Measurements from ENCODE around the gene SAXO2. TPM values are rescaled to one million over a fixed set of nuclear protein-coding genes. Genes with fewer than 3 reads are reported as not detected.
"Not testable (repeated sequence)": the region's sequence is repeated elsewhere in the genome, so short reads cannot be mapped to it uniquely, and the experiment has no call there.

The SAXO2 gene
- total and polyA plus RNA-seq, 4 donors = 1.9 to 5.1 (median 2.5) TPM; not detected in 1

- no peaks in the 10 kb centered on the region for H3K4me1 ChIP-seq (ENCODE audit: control insufficient read depth in 1 of 2, insufficient read depth in 2 of 2, low read length in 2 of 2)
- H3K27me3 ChIP-seq (ENCODE audit: control insufficient read depth in 1 of 2, insufficient read depth in 2 of 2, low read length in 1 of 2) = no peaks in the 10 kb centered on the region
- intact Hi-C loops (cut with DNase I) = no loop called here
- DNase-seq (peak in 1 of 2 donors; percentile 70), ATAC-seq (ENCODE audit: low FRiP score) (no peak)
- no peak overlapping the region for H3K4me3 ChIP-seq (ENCODE audit: low read length in 2 of 2)
- no peak overlapping the region for H3K27ac ChIP-seq (ENCODE audit: low read depth in 1 of 2, low read length in 2 of 2)
- no peaks in the 10 kb centered on the region for H3K36me3 ChIP-seq (ENCODE audit: control insufficient read depth in 1 of 2, insufficient read depth in 2 of 2, low read length in 1 of 2)
- 87 to 89% methylated on average over 23 to 24 of the region's 24 CpGs for WGBS, 2 donors
- H3K9me3 ChIP-seq (ENCODE audit: control insufficient read depth, low read length) = no peaks in the 10 kb centered on the region
These were observed 53.1 kb downstream of the SAXO2 start for GRCh38 chr15:82315519-82316246.

GRCh38 chr15:82316247-82317090 lies 53.9 kb downstream of the SAXO2 start:
- H3K27ac ChIP-seq (ENCODE audit: low read depth in 1 of 2, low read length in 2 of 2); intact Hi-C loops (cut with DNase I); ATAC-seq (ENCODE audit: low FRiP score); H3K36me3 ChIP-seq (ENCODE audit: control insufficient read depth in 1 of 2, insufficient read depth in 2 of 2, low read length in 1 of 2); H3K9me3 ChIP-seq (ENCODE audit: control insufficient read depth, low read length); H3K4me3 ChIP-seq (ENCODE audit: low read length in 2 of 2); H3K4me1 ChIP-seq (ENCODE audit: control insufficient read depth in 1 of 2, insufficient read depth in 2 of 2, low read length in 2 of 2); H3K27me3 ChIP-seq (ENCODE audit: control insufficient read depth in 1 of 2, insufficient read depth in 2 of 2, low read length in 1 of 2): not testable (repeated sequence)
- 93 to 95% methylated on average over 21 to 23 of the region's 23 CpGs for WGBS, 2 donors
- peak in 1 of 2 donors; percentile 58 for DNase-seq

GRCh38 chr15:82317091-82317489 lies 54.5 kb downstream of the SAXO2 start:
- Histone ChIP-seq H3K4me1 (ENCODE audit: control insufficient read depth in 1 of 2, insufficient read depth in 2 of 2, low read length in 2 of 2) (no peaks in the 10 kb centered on the region), H3K36me3 (ENCODE audit: control insufficient read depth in 1 of 2, insufficient read depth in 2 of 2, low read length in 1 of 2) (no peaks in the 10 kb centered on the region), H3K27ac (ENCODE audit: low read depth in 1 of 2, low read length in 2 of 2) (no peak overlapping the region), H3K9me3 (ENCODE audit: control insufficient read depth, low read length) (no peaks in the 10 kb centered on the region), H3K4me3 (ENCODE audit: low read length in 2 of 2) (no peak overlapping the region), H3K27me3 (ENCODE audit: control insufficient read depth in 1 of 2, insufficient read depth in 2 of 2, low read length in 1 of 2) (no peaks in the 10 kb centered on the region)
- ATAC-seq (ENCODE audit: low FRiP score) = no peak
- peak in 1 of 2 donors; percentile 66 for DNase-seq
- intact Hi-C loops (cut with DNase I) = no loop called here
- WGBS, 2 donors = 88 to 91% methylated on average over 12 of the region's 12 CpGs

- ATAC-seq (ENCODE audit: low FRiP score); H3K4me1 ChIP-seq (ENCODE audit: control insufficient read depth in 1 of 2, insufficient read depth in 2 of 2, low read length in 2 of 2); H3K4me3 ChIP-seq (ENCODE audit: low read length in 2 of 2); H3K9me3 ChIP-seq (ENCODE audit: control insufficient read depth, low read length); H3K36me3 ChIP-seq (ENCODE audit: control insufficient read depth in 1 of 2, insufficient read depth in 2 of 2, low read length in 1 of 2); H3K27me3 ChIP-seq (ENCODE audit: control insufficient read depth in 1 of 2, insufficient read depth in 2 of 2, low read length in 1 of 2); H3K27ac ChIP-seq (ENCODE audit: low read depth in 1 of 2, low read length in 2 of 2); intact Hi-C loops (cut with DNase I): not testable (repeated sequence)
- DNase-seq = peak in 1 of 2 donors; percentile 51
- WGBS, 2 donors = 75 to 83% methylated on average over 7 of the region's 7 CpGs
These were observed 54.9 kb downstream of the SAXO2 start for GRCh38 chr15:82317516-82317915.

GRCh38 chr15:82318281-82318680 lies 55.7 kb downstream of the SAXO2 start:
- H3K9me3 ChIP-seq (ENCODE audit: control insufficient read depth, low read length); H3K4me1 ChIP-seq (ENCODE audit: control insufficient read depth in 1 of 2, insufficient read depth in 2 of 2, low read length in 2 of 2); H3K4me3 ChIP-seq (ENCODE audit: low read length in 2 of 2); intact Hi-C loops (cut with DNase I); ATAC-seq (ENCODE audit: low FRiP score); H3K27ac ChIP-seq (ENCODE audit: low read depth in 1 of 2, low read length in 2 of 2); H3K27me3 ChIP-seq (ENCODE audit: control insufficient read depth in 1 of 2, insufficient read depth in 2 of 2, low read length in 1 of 2); H3K36me3 ChIP-seq (ENCODE audit: control insufficient read depth in 1 of 2, insufficient read depth in 2 of 2, low read length in 1 of 2): not testable (repeated sequence)
- WGBS, 2 donors = 94 to 96% methylated on average over 8 of the region's 8 CpGs
- peak in 1 of 2 donors; percentile 57 for DNase-seq

- intact Hi-C loops (cut with DNase I); H3K9me3 ChIP-seq (ENCODE audit: control insufficient read depth, low read length); ATAC-seq (ENCODE audit: low FRiP score); H3K27me3 ChIP-seq (ENCODE audit: control insufficient read depth in 1 of 2, insufficient read depth in 2 of 2, low read length in 1 of 2); H3K4me3 ChIP-seq (ENCODE audit: low read length in 2 of 2); H3K27ac ChIP-seq (ENCODE audit: low read depth in 1 of 2, low read length in 2 of 2); H3K36me3 ChIP-seq (ENCODE audit: control insufficient read depth in 1 of 2, insufficient read depth in 2 of 2, low read length in 1 of 2); H3K4me1 ChIP-seq (ENCODE audit: control insufficient read depth in 1 of 2, insufficient read depth in 2 of 2, low read length in 2 of 2): not testable (repeated sequence)
- peak in 1 of 2 donors; percentile 79 for DNase-seq
- WGBS, 2 donors = 92 to 97% methylated on average over 13 to 15 of the region's 19 CpGs
These were observed 57.1 kb downstream of the SAXO2 start for GRCh38 chr15:82319522-82320278.

- H3K4me3 ChIP-seq (ENCODE audit: low read length in 2 of 2); H3K9me3 ChIP-seq (ENCODE audit: control insufficient read depth, low read length); H3K4me1 ChIP-seq (ENCODE audit: control insufficient read depth in 1 of 2, insufficient read depth in 2 of 2, low read length in 2 of 2); intact Hi-C loops (cut with DNase I); H3K27ac ChIP-seq (ENCODE audit: low read depth in 1 of 2, low read length in 2 of 2); H3K36me3 ChIP-seq (ENCODE audit: control insufficient read depth in 1 of 2, insufficient read depth in 2 of 2, low read length in 1 of 2); H3K27me3 ChIP-seq (ENCODE audit: control insufficient read depth in 1 of 2, insufficient read depth in 2 of 2, low read length in 1 of 2); ATAC-seq (ENCODE audit: low FRiP score): not testable (repeated sequence)
- DNase-seq = peak in 1 of 2 donors; percentile 24
- WGBS, 2 donors = 67% methylated on average over 3 of the region's 6 CpGs; no CpG with 5 or more reads in 1 of the 2 donors
These were observed 58.2 kb downstream of the SAXO2 start for GRCh38 chr15:82320861-82321260.

DNA sequence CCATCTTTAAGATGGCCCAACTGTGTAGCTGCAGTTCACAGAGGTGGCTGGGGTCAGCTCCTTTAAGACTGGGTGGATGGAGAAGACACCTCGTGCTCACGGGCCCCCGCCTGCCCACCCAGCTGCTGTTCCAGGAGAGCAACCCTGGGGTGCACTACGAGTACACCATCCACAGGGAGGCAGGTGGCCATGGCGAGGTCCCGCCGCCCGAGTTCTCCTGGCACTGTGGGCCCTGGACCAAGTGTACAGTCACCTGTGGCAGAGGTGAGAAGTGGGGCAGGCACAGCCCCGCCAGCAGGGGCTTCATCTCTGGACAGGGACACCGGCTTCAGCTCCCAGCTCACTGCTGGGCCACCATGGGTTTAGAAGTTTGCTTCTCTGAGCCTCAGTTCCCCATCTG lies 59.9 kb downstream of the SAXO2 start:
- DNase-seq; ATAC-seq (ENCODE audit: low FRiP score); H3K4me1 ChIP-seq (ENCODE audit: control insufficient read depth in 1 of 2, insufficient read depth in 2 of 2, low read length in 2 of 2); H3K36me3 ChIP-seq (ENCODE audit: control insufficient read depth in 1 of 2, insufficient read depth in 2 of 2, low read length in 1 of 2); intact Hi-C loops (cut with DNase I); H3K27me3 ChIP-seq (ENCODE audit: control insufficient read depth in 1 of 2, insufficient read depth in 2 of 2, low read length in 1 of 2); H3K9me3 ChIP-seq (ENCODE audit: control insufficient read depth, low read length); H3K4me3 ChIP-seq (ENCODE audit: low read length in 2 of 2); H3K27ac ChIP-seq (ENCODE audit: low read depth in 1 of 2, low read length in 2 of 2): not testable (repeated sequence)
- WGBS, 2 donors = 71% methylated on average over 5 of the region's 10 CpGs; no CpG with 5 or more reads in 1 of the 2 donors

All from aorta (tissue), 5 donors.